22Rv1 (cell line): ENCODE data around the gene POU2F2.

Experiments used
- ZFX ChIP-seq: fragments of 450-650 bp; IDR thresholded peaks from 2 replicates; pipeline ENCODE4 v1.6.1; 2017; ENCODE audit warnings: antibody characterized with exemption, borderline replicate concordance
- TF ChIP-seq, protein P1 (sequence below): fragments of 450-650 bp; IDR thresholded peaks from 2 replicates; pipeline ENCODE4 v1.5.1; 2017; ENCODE audit warnings: mild to moderate bottlenecking

GRCh38 chr19:42068756-42069571 is 63.3 kb downstream of the POU2F2 start:
- TF ChIP-seq, protein P1, sequence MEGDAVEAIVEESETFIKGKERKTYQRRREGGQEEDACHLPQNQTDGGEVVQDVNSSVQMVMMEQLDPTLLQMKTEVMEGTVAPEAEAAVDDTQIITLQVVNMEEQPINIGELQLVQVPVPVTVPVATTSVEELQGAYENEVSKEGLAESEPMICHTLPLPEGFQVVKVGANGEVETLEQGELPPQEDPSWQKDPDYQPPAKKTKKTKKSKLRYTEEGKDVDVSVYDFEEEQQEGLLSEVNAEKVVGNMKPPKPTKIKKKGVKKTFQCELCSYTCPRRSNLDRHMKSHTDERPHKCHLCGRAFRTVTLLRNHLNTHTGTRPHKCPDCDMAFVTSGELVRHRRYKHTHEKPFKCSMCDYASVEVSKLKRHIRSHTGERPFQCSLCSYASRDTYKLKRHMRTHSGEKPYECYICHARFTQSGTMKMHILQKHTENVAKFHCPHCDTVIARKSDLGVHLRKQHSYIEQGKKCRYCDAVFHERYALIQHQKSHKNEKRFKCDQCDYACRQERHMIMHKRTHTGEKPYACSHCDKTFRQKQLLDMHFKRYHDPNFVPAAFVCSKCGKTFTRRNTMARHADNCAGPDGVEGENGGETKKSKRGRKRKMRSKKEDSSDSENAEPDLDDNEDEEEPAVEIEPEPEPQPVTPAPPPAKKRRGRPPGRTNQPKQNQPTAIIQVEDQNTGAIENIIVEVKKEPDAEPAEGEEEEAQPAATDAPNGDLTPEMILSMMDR: no peak
- no peak for TF ChIP-seq ZFX
